NCI-H187 treated with DMSO at 0.1 percent for 48 hours (cell line): ENCODE data around the gene NDRG2.
"Not testable (repeated sequence)": the region's sequence is repeated elsewhere in the genome, so short reads cannot be mapped to it uniquely, and the experiment has no call there.

Experiments
- DNase-seq: peaks from one replicate; lab custom pipeline; 2025; lab: John Stamatoyannopoulos, UW

NDRG2 gene

DNA sequence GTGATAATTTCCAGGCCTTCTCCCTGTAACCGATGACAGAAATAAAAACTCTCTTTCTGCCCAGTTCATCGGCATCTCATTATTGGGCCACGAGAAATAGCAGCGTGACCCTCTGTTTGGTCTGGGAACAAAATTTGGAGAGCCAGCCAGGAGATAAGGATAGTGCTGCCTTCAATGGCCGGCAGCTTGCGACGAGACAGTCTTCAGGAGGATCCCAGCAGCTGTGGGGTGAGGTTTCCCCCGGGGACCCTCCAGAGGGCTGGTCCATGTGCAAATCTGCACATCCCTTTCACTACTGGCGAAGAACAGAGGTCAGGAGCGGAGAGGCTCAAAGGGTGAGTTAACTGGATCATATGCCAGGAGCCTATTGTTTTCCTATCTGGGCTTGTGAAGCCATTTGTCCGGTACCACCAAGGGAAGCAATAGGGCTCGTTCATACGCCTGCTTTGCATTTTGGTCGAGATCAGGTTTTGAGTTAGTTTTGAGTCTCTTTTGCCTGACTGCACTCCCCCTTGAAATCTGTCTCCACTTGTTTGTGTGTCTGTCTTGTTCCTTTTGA is 21.0 kb downstream of the NDRG2 start:
- DNase-seq: no peak

DNA sequence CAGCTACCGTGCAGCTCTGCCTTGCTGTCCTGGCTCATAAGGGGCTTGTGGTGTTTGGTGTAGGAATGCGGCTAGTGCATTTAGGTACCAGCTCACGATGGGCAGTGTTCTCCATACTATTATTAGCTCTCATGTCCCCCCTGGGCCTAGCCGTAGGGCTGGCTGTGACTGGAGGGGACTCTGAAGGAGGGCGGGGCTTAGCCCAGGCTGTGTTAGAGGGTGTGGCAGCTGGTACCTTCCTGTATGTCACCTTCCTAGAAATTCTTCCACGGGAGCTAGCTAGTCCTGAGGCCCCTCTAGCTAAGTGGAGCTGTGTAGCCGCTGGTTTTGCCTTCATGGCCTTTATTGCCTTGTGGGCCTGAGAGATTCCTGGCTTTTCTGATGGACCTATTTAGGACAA is 23.6 kb downstream of the NDRG2 start:
- DNase-seq: no peak

DNA sequence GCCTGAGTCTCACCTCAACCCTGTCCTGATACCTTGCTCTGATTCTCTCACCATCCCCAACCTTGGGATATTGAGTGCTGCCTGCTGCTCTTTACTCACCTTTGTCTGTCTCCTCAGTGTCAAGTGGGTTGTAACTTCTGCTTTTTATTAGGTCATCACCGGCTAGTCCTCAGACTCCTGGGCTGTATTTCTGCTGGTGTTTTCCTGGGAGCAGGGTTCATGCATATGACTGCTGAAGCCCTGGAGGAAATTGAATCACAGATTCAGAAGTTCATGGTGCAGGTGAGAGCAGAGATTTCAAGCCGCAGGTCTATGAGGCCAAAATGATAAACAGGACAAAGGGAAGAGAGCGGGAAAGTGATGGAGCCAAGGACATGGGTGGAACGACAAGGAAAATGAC is 25.3 kb downstream of the NDRG2 start:
- no peak for DNase-seq

DNA sequence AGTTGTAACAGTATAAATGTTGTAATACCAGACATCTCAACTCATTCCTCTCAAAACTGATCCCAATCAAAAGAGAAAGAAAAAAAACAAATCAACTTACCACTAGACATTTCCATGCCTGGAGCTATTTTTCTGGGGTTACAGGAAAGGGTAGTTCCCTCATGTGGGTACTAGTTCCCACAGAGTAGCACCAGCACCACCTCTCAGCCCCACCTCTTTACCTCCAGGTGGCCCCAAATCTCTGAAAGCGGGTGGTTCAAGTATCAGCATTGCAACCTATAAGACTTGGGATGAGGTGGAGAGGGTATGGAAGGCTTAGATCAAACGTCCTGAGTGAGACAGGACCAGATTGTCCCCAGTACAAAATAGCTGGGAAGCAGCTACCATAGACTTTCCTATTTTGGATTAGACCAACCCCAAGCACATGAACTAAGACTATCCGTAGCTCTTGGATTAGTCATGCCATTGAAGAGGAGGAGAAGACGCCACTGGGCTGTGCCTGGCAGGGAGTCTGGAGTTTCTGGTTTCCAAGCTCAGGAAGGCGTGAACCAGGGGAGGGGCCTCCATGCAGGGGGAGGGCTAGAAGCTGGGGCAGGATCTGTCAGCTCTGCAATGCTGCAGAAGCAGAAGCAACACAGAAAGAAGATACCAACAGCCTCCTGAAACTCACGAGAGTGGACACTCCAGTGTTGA is 26.0 kb downstream of the NDRG2 start, which contains the start of gene SLC39A2:
Gene SLC39A2 (plus strand): TSS at position 620 of the 693 bp plus-strand sequence. CDS start 154 bp downstream, outside the sequence.
- no peak for DNase-seq

DNA sequence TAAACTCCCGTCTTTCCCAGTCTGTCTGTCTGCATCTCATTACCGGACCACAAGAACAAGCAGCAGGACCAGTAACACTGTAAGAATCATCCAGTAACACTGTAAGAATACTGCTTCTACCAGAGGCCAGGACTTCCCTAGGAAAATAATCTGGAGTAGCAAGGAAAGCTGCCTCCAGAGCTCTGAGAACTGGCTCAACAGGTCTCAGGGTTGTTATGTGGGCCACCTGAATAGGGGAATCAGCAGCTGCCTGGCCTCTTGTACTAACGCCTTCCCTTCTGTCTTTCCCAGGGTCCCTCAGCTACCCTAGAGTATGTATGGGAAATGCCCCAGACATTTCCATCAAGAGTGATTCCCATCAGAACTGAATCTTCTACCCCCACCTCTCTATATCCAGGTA is 26.7 kb downstream of the NDRG2 start:
- DNase-seq: no peak

DNA sequence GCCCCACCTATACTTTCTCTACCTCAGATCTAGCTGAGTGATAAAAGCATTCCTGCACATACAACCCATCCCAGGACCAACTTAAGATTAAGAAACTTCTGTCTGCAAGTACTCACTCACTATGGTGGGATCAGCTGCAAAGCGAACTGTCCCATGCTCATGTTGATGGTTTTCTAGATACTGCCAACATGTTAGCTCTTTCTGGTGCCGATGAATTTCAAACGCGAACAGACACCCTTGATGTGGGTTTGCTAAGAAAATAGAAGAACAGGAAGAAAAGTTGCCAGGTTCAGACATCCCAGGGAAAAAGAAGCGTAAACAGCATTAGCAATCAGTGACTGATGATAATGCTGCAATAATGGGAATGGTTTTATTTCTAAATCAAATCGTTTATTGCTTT is 27.3 kb downstream of the NDRG2 start:
- no peak for DNase-seq

DNA sequence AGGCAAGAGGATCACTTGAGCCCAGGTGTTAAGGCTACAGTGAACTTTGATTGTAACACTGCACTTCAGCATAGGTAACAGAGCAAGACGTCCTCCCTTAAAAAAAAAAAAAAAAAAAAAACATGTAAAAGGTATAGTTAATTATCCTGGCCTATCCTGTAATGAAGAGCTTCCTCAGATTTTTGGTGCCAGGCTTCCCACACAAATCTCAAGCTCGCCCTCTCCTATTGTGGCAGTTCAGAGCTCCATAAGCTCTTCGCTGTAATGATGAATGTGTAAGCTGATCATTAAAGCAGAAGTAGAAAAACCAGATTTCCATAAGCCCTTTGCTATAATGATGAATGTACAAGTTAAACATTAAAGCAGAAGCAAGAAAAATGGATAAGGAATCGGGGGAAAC is 27.7 kb downstream of the NDRG2 start:
- no peak for DNase-seq

DNA sequence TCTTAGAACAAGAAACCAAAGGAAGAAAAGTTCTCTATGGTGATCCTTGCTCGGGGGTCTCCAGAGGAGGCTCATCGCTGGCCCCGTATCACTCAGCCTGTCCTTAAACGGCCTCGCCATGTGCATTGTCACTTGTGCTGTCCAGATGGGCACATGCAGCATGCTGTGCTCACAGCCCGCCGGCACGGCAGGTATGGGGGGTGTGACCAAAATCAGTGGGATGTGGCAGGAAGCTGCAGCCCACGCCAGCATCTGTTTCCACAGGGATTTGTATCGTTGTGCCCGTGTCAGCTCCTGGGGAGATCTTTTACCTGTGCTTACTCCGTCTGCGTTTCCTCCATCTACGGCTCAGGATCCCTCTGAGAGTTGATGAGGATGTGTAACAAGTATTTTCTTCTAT is 28.3 kb downstream of the NDRG2 start:
- DNase-seq: no peak

DNA sequence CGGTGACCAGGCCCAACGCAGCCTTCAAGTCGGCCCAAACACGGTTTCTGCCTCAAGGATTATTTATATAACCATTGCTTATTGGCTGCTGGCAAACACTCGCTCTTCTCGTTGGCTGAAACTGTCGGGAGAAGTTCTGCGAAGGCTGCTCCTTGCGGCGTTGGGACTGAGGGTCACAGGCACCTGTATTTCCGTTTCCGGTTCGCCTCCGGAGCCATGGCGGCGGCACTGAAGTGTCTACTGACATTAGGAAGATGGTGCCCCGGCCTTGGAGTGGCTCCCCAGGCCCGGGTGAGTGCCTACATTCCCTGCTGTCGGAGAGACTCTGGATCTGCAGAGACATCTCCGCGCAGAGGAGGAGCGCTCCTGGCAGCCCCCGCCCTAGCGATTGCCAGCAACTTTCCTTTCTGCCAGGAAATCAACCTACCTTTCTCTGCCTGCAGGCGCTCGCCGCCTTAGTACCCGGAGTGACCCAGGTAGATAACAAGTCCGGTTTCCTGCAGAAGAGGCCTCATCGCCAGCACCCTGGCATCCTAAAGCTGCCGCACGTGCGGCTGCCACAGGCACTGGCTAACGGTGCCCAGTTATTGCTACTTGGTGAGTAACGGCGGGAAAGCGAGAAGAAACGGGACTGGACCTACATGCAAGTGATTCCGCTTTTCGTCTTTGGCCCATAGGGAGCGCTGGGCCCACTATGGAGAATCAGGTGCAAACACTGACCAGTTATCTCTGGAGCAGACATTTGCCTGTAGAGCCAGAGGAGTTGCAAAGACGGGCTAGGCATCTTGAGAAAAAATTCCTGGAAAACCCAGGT is 34.9 kb downstream of the NDRG2 start, which contains the start of gene METTL17:
Gene METTL17 (plus strand): TSS at position 194 of the 814 bp plus-strand sequence. CDS start 23 bp downstream, at position 217.
- peak; percentile 91 for DNase-seq

DNA sequence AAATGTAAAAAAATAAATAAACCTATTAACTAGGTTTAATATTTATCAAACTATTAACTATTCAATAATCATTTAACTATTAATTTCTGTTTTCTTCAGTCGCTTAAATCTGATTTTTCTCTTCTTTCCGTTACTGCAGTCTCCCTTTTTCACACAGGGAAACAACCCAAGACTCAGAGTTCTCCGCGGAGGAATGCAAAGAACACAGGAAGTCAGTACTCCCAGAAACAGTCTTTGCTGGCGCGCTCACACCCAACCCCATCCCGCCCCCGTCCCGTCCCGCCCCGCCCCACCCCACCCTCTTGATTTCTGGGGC is 35.4 kb downstream of the NDRG2 start:
- no peak for DNase-seq

DNA sequence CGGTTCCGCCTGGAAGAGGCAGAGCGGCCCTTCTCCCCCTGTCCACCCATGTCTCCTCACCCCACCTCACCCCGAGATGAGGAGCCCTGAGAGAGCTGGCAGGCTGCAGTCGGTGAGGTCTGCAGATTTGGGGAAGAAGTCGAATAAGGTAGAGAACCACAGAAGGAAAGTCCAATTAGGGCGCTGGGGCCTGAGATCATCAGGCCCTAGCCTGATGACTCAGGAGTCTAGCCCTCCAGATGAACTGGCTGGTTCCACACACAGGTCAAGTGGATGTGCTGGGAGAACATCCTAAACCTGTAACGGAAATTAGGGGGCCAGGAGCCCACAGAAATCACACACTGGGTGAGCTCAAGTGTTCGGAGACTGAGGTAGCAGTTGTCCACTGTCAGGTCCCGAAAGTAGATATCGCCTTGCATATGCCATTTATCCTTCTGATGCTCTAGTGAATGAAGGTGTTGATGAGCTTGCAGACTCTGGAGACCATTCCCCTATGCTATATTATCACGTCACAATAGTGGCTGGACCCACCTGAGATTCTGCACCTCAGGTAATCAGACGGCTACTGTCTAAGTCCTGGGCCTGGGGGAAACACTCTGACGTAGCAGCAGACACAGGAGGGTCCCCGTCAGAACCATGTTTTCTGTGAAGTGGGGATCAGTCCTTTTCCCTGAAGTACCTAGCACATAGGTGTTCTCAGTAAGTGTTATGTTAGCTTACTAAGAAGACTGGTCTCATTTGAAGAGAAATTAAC is 36.0 kb downstream of the NDRG2 start:
- no peak for DNase-seq

DNA sequence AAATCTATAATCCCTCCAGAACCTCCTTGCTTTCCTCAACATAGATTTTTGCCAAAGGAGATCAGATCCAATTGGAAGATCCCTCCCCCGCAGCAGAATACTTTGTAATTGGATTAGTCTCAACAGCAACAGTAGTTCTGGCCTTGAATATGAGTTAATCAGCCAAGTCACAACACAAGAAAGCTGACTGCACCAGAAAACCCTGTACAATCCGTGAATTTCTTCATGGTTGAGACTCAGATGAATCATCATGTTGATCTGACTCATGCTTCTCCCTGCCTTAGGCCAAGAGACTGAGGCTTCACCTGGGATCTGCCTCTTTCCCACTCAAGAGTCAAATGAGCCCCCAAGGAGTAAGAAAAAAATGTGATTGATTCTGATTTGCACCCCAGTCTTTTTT is 38.0 kb downstream of the NDRG2 start:
- DNase-seq: no peak

DNA sequence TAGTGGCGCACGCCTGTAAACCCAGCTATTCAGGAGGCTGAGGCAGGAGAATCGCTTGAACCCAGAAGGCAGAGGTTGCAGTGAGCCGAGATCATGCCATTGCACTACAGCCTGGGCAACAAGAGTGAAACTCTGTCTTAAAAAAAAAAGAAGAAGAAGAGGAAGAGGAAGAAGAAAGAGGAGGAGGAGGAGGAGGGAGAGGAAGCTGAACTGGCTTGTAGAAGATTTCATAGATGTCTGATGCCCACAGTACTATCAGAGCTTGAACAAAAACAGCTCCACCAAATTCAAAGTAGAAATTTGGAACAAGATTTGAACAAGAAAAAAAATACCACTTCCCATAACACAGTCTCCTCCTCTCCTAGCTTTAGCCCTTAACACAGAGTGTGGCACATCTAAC is 39.2 kb downstream of the NDRG2 start:
- DNase-seq: not testable (repeated sequence)

DNA sequence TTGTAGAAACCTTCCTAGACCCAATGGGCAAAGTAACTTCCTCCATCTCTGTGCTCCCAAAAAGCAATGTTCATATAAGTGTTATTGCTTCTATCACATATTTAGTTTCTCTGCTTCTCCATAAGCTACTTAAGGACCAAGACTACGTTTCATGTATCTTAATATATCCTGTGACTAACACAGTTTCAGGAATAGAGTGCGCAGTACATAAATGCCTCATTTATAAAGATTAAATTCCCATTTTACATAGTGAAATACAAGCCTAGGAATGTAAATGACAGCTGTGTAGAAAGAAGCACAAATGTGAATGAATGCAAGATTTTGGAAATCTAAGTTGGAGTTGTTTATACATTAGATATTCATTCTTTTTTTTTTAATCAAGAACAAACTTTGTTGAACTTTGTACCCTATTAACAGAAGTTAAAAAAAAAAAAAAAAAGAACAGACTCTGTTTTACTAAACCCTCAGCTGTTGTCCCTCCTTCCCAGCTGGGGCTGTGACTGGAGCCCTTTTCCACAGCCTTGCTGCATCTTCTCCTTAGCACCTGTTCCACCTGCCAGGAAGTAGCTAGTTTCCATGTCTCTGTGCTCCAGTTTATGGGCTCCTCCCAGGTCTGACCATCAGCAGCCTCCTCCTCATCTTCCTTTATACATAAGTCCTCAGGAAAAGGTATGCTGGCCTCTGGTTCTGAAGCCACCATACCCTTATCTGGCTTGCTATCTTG is 42.1 kb downstream of the NDRG2 start:
- no peak for DNase-seq

DNA sequence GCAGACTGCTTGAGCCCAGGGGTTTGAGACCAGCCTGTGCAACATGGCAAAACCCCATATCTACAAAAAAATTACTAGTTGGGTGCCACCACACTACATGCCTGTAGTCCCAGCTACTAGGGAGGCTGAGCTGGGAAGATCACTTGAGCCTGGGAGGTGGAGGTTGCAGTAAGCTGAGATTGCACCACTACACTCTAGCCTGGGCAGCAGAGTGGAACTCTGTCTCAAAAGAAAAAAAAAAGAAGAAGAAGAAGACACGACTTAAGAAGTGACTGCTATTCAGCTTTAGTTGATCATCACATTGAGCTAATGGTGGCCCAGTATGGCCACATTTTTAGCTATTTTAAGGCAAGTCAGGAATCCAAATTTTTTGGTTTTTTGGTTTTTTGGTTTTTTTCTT is 44.0 kb downstream of the NDRG2 start:
- no peak for DNase-seq

DNA sequence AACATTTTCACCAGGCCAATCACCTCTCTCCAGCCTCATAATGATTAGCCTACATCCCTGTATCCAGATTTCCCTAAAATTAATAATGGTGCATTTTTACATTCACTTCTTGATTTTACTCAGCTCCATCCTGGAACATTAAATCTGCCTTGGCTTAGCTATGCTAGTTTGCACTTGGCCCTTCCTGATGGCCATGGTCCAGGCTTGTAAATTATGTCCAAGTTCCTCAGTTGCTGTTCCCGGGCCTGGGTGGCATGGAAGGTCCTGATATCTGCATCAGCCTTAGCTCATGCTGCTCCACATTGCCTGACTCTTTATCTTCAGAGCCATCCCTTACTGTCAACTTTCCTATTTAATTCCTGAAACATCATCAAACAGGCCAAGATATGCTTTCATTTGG is 46.2 kb downstream of the NDRG2 start:
- DNase-seq: no peak

DNA sequence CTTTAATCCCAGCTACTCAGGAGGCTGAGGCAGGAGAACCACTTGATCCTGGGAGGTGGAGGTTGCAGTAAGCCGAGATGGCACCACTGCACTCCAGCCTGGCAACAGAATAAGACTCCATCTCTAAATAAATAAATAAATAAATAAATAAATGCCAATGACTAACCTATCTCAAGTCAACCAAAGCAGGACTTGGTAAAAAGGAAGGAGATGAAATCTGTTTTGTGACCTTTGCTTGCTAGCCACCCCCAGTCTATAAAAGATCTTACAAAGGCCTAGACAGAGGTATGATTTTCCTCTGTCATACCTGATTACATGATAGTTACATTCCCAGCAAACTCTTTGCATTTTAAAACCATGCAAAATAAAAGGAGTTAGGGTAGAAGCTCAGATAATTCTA is 48.6 kb downstream of the NDRG2 start:
- DNase-seq: no peak

DNA sequence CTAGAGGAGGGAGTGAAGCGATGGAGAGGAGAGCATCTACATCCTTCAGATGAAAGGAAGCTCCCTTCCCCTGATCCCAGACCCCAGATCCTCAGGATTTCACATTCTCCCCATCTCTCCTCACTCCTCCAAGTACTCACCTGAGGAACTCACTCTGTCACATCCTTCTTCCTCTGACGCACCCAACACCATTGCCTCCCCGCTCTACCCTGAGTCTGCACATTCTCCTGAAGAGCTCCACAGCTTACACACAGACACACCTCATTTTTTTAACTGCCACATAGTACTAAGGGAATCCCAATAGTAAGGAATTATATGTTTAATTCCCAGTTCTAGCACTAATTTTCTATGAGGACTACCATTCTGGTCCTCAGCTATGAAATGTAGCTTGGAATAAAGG is 51.4 kb downstream of the NDRG2 start:
- no peak for DNase-seq

DNA sequence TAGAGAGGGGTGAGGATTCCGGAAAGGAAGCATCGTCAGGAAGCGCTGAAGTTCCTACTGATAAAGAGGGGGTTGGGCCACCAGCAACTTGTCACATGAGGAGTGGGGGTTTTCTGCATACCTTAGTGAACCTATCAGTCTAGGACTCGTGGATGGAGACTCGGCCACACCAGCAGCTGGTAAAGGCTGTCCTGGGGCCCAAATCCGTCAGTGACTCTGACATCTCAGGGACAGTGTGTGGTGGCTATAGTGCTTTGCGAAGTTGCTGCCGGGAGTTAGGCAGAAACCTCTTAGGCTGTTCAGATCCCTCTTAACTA is 53.2 kb downstream of the NDRG2 start:
- no peak for DNase-seq

DNA sequence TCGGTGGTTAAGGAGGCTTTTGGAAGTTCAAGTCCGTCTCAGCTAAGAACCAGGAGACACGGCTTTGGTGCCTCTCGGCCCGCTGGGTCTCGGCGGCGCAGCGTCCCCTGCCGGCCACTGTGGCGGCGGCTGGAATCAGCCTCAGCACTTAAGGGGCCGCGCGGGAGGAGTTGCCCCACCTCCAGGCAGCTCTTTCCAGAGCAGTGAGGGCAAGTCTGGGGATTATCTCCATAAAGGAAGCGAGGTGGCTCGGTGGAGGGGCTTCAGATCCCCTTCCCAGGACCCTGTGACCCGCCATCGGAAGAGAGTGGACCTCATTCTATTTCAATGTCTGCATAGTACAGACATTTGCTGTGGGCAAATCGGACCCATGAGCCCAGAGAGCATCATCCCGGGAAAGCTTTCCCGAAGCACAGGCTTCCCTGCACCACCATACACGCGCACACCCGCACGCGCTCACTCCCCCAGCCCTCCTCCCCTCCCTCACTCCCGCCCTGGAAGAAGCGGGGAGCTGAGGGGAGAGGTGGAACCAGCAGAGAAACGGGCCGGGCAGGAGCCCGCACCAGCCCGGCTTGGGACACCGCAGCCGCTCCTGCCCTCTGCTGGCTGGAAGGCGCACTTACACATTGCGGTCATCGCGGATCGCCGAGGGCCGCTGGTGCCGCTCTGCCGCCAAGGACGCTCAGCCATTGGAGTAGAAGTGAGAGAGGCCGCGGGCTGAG is 53.7 kb downstream of the NDRG2 start:
- DNase-seq: peak; percentile 17

DNA sequence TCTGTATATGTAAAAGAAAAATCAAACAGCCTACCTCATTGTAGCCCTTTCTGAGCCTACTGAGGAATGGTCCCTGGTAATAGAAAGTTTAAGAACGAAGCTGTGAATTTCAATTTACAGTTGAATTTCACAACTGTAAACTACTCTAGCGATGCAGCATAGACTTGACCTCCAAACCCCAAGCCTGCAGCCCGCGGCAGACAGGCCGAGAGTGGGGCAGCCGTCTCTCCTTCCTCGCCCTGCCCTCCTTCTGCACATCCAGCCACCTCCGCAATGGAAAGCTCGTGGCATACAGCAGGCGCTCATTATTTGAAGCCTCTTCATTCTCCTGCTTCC is 54.2 kb downstream of the NDRG2 start:
- no peak for DNase-seq

DNA sequence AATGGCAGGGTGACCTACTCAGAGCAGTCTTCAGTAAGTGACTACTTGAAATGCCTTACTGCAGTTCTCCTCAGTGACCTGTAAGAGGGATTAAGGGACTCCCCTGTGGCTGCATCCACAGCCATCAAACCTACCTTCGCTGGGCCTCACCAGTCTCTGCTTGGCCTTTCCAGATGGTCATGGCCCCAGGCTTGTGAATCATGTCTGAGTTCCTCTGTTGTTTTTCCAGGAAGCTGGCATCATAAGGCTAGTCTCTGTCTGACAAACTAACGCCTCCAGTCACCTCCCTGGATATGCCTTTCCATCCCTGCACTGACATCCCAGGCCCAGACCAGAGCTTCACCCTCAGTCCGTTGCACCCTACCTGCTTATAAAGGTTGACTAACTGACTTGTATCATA is 55.5 kb downstream of the NDRG2 start:
- no peak for DNase-seq
